Glutamatergic neuron (in vitro differentiated cells): ENCODE results near the gene DHX40. TPM values are rescaled to one million over a fixed set of nuclear protein-coding genes. Genes with fewer than 3 reads are reported as not detected.

Source experiments
- DNase-seq: peaks from one replicate; pipeline ENCODE4 v3.0.0; 2022
- H3K27ac Mint-ChIP-seq: one replicate; pipeline ENCODE4 v1.8.0; 2020; ENCODE audit warnings: mild to moderate bottlenecking, mixed read lengths, inconsistent platforms; ENCODE audit not compliant: unreplicated experiment
- H3K27me3 Mint-ChIP-seq: one replicate; pipeline ENCODE4 v1.8.0; 2020; ENCODE audit warnings: mild to moderate bottlenecking, moderate library complexity, mixed read lengths, inconsistent platforms; ENCODE audit not compliant: unreplicated experiment
- H3K36me3 Mint-ChIP-seq: one replicate; pipeline ENCODE4 v1.8.0; 2020; ENCODE audit warnings: mild to moderate bottlenecking, mixed read lengths, inconsistent platforms; ENCODE audit not compliant: unreplicated experiment
- H3K4me1 Mint-ChIP-seq: one replicate; pipeline ENCODE4 v1.8.0; 2020; ENCODE audit warnings: mild to moderate bottlenecking, low read depth, mixed read lengths, inconsistent platforms; ENCODE audit not compliant: unreplicated experiment
- H3K4me3 Mint-ChIP-seq: one replicate; pipeline ENCODE4 v1.8.0; 2020; ENCODE audit warnings: mild to moderate bottlenecking, mixed read lengths, inconsistent platforms; ENCODE audit not compliant: unreplicated experiment
- H3K9me3 Mint-ChIP-seq: one replicate; pipeline ENCODE4 v1.8.0; 2020; ENCODE audit warnings: mild to moderate bottlenecking, moderate library complexity, mixed read lengths, inconsistent platforms; ENCODE audit not compliant: unreplicated experiment
- CTCF ChIP-seq: fragments of 200-600 bp; sonication (generic); IDR thresholded peaks from one replicate; pipeline ENCODE4 v1.5.0; 2021; ENCODE audit not compliant: partially characterized antibody, unreplicated experiment
- total RNA-seq: library from RNA; stranded (reverse); fragmentation: NEBNext Ultra II Directional; extraction: Animal tissue kit (Norgen Biotek cat#: 25700); gene quantifications from one replicate; pipeline ENCODE4 v1.2.1, GENCODE V29; 2021; ENCODE audit not compliant: unreplicated experiment

Gene DHX40
- total RNA-seq, 1 donor from 2014 or later: 33.7 TPM

GRCh38 chr17:59629174-59629573 lies 63.8 kb downstream of the DHX40 start:
- H3K9me3 Mint-ChIP-seq: no peaks in the 10 kb centered on the region
- no peaks in the 10 kb centered on the region for H3K36me3 Mint-ChIP-seq
- no peaks in the 10 kb centered on the region for H3K27me3 Mint-ChIP-seq
- H3K27ac Mint-ChIP-seq: no peak overlapping the region
- no peak for TF ChIP-seq CTCF
- H3K4me3 Mint-ChIP-seq: no peak overlapping the region
- H3K4me1 Mint-ChIP-seq: peaks cover 2% of the 10 kb centered on the region
- DNase-seq: no peak

GRCh38 chr17:59631276-59631675 lies 65.9 kb downstream of the DHX40 start:
- no peaks in the 10 kb centered on the region for H3K9me3 Mint-ChIP-seq
- DNase-seq: no peak
- no peaks in the 10 kb centered on the region for H3K27me3 Mint-ChIP-seq
- no peaks in the 10 kb centered on the region for H3K36me3 Mint-ChIP-seq
- no peak overlapping the region for H3K4me3 Mint-ChIP-seq
- H3K27ac Mint-ChIP-seq: no peak overlapping the region
- no peak for TF ChIP-seq CTCF
- no peaks in the 10 kb centered on the region for H3K4me1 Mint-ChIP-seq

GRCh38 chr17:59632398-59632797 lies 67.0 kb downstream of the DHX40 start:
- Mint-ChIP-seq H3K4me3 (no peak overlapping the region), H3K36me3 (no peaks in the 10 kb centered on the region)

GRCh38 chr17:59633658-59634359 lies 68.4 kb downstream of the DHX40 start:
- peaks cover 3% of the 10 kb centered on the region for H3K4me1 Mint-ChIP-seq
- H3K27ac Mint-ChIP-seq: no peak overlapping the region
- no peaks in the 10 kb centered on the region for H3K9me3 Mint-ChIP-seq
- H3K4me3 Mint-ChIP-seq: no peak overlapping the region
- H3K36me3 Mint-ChIP-seq: no peaks in the 10 kb centered on the region
- DNase-seq: no peak
- no peak for TF ChIP-seq CTCF
- no peaks in the 10 kb centered on the region for H3K27me3 Mint-ChIP-seq

More at GRCh38 chr17:59632398-59632797, 67.0 kb downstream of the DHX40 start:
- Mint-ChIP-seq H3K27ac (no peak overlapping the region), H3K4me1 (no peaks in the 10 kb centered on the region), H3K27me3 (no peaks in the 10 kb centered on the region), H3K9me3 (no peaks in the 10 kb centered on the region)
- no peak for DNase-seq
- TF ChIP-seq CTCF: no peak
